ENCODE data around the gene FUOM. TPM values are rescaled to one million over a fixed set of nuclear protein-coding genes. Genes with fewer than 3 reads are reported as not detected.

FUOM gene
- total RNA-seq, 1 donor from 2014 or later, result 47.0 TPM

DNA sequence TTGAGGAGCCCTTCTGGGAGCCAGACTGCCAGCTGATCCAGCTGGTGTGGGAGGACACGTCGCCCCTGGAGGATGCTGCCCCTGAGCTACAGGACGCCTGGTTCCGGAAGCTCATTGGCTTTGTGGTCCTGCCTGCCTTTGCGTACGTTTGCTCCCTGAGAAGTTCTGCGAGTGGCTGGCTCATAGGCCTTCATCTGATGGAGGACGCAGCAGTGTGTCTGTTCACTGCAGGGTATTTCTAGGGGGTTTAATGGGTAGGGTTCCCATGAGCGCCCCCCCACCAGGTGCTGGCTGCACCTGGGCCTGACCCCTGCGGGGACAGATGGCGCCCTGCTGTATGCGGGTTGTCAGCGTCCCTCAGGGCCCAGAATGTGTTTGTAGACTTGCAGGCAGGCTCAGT, 26.3 kb upstream of the FUOM start:
- H3K4me3 ChIP-seq (ENCODE audit: low read depth, low read length), result no peak overlapping the region
- no peak for DNase-seq (ENCODE audit: low read depth)
- TF ChIP-seq, protein P1, sequence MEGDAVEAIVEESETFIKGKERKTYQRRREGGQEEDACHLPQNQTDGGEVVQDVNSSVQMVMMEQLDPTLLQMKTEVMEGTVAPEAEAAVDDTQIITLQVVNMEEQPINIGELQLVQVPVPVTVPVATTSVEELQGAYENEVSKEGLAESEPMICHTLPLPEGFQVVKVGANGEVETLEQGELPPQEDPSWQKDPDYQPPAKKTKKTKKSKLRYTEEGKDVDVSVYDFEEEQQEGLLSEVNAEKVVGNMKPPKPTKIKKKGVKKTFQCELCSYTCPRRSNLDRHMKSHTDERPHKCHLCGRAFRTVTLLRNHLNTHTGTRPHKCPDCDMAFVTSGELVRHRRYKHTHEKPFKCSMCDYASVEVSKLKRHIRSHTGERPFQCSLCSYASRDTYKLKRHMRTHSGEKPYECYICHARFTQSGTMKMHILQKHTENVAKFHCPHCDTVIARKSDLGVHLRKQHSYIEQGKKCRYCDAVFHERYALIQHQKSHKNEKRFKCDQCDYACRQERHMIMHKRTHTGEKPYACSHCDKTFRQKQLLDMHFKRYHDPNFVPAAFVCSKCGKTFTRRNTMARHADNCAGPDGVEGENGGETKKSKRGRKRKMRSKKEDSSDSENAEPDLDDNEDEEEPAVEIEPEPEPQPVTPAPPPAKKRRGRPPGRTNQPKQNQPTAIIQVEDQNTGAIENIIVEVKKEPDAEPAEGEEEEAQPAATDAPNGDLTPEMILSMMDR (IDR thresholded peaks at IDR 0.05; ENCODE audit: insufficient read depth, low read length, poor library complexity, severe bottlenecking), result no peak
- no peaks in the 10 kb centered on the region for H3K36me3 ChIP-seq (ENCODE audit: control insufficient read depth, insufficient read depth, low read length)
- H3K27me3 ChIP-seq (ENCODE audit: control insufficient read depth, insufficient read depth, low read length), result no peaks in the 10 kb centered on the region

DNA sequence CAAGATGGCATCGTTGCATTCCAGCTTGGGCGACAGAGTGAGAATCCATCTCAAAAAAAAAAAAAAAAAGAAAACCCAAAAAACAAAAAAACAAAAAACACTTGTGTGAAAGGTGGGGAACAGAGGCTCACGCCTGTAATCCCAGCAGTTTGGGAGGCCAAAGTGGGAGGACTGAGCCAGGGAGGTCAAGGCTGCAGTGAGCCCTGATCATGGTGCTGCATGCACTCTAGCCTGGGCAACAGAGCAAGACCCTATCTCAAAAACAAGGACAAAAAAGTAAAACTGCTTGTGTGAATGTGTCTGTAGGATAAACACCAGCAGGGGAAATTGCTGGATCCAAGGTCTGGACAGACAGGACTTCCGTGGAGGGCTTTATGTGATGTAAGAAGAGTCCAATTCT, 25.7 kb upstream of the FUOM start:
- no peak for DNase-seq (ENCODE audit: low read depth)
- no peak overlapping the region for H3K4me3 ChIP-seq (ENCODE audit: low read depth, low read length)
- TF ChIP-seq, protein P1 (IDR thresholded peaks at IDR 0.05; ENCODE audit: insufficient read depth, low read length, poor library complexity, severe bottlenecking), result no peak
- no peaks in the 10 kb centered on the region for H3K36me3 ChIP-seq (ENCODE audit: control insufficient read depth, insufficient read depth, low read length)
- H3K27me3 ChIP-seq (ENCODE audit: control insufficient read depth, insufficient read depth, low read length), result no peaks in the 10 kb centered on the region

DNA sequence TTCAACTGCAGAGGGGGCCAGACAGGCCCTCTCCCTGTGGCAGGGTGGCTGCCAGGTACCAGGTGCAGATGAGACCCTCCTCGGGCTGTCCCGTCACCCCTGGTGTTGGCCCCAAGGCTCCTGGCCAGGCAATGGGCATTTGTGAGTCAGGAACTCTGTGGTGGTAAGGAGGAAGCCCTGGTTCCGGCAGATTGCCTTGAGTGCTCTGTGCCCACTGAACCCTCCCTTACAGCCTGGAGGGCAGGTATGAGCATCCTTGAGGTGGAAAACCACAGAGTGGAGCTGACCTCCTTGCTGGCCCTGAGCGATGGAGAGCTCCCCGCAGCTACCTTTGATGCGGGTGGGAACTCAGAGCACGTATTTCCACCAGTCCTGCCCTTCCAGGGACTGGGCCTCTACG, 23.2 kb upstream of the FUOM start:
- TF ChIP-seq, protein P1 (IDR thresholded peaks at IDR 0.05; ENCODE audit: insufficient read depth, low read length, poor library complexity, severe bottlenecking), result no peak
- no peak overlapping the region for H3K4me3 ChIP-seq (ENCODE audit: low read depth, low read length)

DNA sequence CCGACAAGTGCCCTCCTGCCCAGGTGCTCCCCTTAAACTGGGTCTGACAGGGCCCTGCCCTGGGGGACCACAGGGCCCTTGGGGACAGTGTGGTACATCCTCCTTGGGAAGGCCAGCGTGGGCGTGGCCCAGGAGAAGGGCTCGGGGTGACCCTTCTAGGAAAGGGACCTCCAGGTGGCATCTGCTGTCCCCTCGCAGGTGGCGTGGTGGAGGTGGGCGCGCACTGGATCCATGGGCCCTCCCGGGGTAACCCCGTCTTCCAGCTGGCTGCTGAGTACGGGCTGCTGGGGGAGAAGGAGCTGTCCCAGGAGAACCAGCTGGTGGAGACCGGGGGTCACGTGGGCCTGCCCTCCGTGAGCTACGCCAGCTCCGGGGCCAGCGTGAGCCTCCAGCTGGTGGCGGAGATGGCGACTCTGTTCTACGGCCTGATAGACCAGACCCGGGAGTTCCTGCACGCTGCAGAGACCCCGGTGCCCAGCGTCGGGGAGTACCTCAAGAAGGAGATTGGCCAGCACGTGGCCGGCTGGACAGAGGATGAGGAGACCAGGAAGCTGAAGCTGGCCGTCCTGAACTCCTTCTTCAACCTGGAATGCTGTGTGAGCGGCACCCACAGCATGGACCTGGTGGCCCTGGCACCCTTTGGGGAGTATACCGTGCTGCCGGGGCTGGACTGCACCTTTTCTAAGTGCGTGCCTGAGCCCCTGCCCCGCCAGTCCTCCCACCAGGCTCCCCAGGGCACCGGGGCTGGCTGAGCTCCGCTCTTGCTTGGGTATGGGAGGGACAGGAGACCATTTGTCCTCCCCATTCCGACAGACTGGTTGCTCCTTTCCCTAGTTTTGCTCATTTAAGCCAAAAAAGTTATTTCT, 22.2 kb upstream of the FUOM start:
- no peaks in the 10 kb centered on the region for H3K36me3 ChIP-seq (ENCODE audit: control insufficient read depth, insufficient read depth, low read length)
- H3K27me3 ChIP-seq (ENCODE audit: control insufficient read depth, insufficient read depth, low read length), result no peaks in the 10 kb centered on the region
- TF ChIP-seq, protein P1 (IDR thresholded peaks at IDR 0.05; ENCODE audit: insufficient read depth, low read length, poor library complexity, severe bottlenecking), result no peak
- no peak for DNase-seq (ENCODE audit: low read depth)
- H3K4me3 ChIP-seq (ENCODE audit: low read depth, low read length), result peak overlapping the region; percentile 52

More for the DNA sequence above, 23.2 kb upstream of the FUOM start:
- Histone ChIP-seq H3K27me3 (ENCODE audit: control insufficient read depth, insufficient read depth, low read length) (no peaks in the 10 kb centered on the region), H3K36me3 (ENCODE audit: control insufficient read depth, insufficient read depth, low read length) (no peaks in the 10 kb centered on the region)
- DNase-seq (ENCODE audit: low read depth), result no peak

DNA sequence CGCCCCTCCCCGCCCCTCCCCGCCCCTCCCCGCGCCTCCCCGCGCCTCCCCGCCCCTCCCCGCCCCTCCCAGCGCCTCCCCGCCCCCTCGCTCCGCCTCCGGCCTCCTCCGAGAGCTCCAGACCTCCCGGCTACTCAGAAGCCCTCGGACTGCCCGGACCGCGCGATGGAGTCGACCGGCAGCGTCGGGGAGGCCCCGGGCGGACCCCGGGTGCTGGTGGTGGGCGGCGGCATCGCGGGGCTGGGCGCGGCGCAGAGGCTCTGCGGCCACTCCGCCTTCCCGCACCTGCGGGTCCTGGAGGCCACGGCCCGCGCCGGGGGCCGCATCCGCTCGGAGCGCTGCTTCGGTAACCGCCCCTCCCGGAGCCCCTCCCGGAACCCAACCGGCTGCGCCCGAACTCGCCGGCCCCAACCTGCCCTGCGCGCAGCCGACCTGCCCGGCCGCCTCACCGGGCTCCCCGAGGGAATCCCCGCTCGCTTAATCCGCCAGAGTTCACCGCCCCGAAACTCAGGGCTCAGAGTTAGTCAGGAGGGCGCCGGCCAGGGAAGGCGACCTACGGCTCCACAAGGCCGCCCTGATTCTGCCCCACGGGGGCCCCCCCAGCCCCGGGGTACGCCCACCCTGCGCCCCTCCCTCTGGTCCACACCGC, 21.5 kb upstream of the FUOM start, which contains the start of gene PAOX:
Gene PAOX, plus strand, starts transcription at position 111 of the 649 bp plus-strand sequence. Its CDS starts 55 bp downstream, at position 166.
- Histone ChIP-seq H3K27me3 (ENCODE audit: control insufficient read depth, insufficient read depth, low read length) (no peaks in the 10 kb centered on the region), H3K36me3 (ENCODE audit: control insufficient read depth, insufficient read depth, low read length) (no peaks in the 10 kb centered on the region), H3K4me3 (ENCODE audit: low read depth, low read length) (peak within 1 kb of the TSS; percentile 64)
- TF ChIP-seq, protein P1 (IDR thresholded peaks at IDR 0.05; ENCODE audit: insufficient read depth, low read length, poor library complexity, severe bottlenecking), result no peak
- DNase-seq (ENCODE audit: low read depth), result no peak
